ENCODE measurements around the gene FAM168A.

FAM168A gene

DNA sequence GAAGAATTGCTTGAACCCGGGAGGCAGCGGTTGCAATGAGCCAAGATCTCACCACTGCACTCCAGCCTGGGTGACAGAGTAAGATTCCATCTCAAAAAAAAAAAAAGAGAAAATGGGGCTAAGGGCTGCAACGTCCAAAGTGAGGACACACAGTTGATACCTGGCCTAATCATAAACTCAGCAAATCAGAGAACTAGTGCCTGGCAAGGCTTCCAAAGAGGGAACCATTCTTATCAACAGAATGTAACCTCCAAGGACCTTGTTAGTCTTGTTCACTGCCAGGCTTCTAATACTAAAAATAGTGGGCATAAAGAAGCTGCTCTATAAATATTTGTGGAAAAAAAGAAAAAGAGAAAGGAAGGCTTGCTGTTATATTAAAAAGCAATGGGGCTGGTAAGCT, 42.3 kb downstream of the FAM168A start:
- POLR2A ChIA-PET (ENCODE audit: low non-redundant PET) = interaction anchor here (0.6 kb wide), 1 partner anchor 135 kb away, joined by 3 read pairs; no protein-coding TSS in a partner anchor

DNA sequence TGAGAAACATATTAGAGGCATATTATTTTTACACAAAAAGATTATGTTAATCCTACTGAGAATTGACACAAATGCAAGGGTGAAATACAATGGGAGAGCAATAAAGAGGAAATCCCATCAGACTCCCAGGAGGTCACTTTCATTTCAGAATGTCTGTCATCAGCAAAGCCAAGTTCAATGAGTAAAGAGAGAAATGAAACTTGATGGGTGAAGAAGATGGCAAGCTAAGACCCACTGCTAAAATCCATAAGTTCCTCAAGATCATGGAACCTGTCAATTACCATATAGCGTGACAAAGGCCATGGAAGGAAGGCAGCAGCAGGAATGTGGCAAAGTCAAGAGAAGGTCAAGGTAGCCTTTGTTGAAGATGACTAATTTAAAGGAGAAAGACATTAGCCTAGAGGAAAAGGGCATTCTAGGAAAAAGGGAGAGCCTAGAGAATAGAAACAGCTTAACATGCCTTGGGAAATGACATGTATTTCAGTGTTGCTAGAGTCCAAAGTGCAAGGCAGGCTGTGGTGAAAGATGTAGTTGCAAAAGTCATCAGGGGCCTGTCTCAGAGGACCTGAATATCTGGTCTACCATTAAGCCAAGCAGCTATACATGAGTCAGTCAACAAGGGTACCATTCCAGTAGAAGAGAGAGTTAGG, 43.1 kb downstream of the FAM168A start:
- ChIA-PET POLR2A (ENCODE audit: low non-redundant PET) (no interaction called here), CTCF (interaction anchor here (0.6 to 0.7 kb wide), 3 partner anchors 16 to 1370 kb away, joined by 3 read pairs; no protein-coding TSS in a partner anchor)
- TF ChIP-seq, protein P1, sequence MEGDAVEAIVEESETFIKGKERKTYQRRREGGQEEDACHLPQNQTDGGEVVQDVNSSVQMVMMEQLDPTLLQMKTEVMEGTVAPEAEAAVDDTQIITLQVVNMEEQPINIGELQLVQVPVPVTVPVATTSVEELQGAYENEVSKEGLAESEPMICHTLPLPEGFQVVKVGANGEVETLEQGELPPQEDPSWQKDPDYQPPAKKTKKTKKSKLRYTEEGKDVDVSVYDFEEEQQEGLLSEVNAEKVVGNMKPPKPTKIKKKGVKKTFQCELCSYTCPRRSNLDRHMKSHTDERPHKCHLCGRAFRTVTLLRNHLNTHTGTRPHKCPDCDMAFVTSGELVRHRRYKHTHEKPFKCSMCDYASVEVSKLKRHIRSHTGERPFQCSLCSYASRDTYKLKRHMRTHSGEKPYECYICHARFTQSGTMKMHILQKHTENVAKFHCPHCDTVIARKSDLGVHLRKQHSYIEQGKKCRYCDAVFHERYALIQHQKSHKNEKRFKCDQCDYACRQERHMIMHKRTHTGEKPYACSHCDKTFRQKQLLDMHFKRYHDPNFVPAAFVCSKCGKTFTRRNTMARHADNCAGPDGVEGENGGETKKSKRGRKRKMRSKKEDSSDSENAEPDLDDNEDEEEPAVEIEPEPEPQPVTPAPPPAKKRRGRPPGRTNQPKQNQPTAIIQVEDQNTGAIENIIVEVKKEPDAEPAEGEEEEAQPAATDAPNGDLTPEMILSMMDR (conservative IDR thresholded peaks at IDR 0.05; ENCODE audit: low read depth) = no peak
- DNase-seq (ENCODE audit: low spot score) = no peak
- H3K27ac ChIP-seq = no peak overlapping the region

More for the DNA sequence above, 42.3 kb downstream of the FAM168A start:
- TF ChIP-seq, protein P1 (conservative IDR thresholded peaks at IDR 0.05; ENCODE audit: low read depth) = no peak
- CTCF ChIA-PET = no interaction called here
- DNase-seq (ENCODE audit: low spot score) = no peak
- no peak overlapping the region for H3K27ac ChIP-seq

DNA sequence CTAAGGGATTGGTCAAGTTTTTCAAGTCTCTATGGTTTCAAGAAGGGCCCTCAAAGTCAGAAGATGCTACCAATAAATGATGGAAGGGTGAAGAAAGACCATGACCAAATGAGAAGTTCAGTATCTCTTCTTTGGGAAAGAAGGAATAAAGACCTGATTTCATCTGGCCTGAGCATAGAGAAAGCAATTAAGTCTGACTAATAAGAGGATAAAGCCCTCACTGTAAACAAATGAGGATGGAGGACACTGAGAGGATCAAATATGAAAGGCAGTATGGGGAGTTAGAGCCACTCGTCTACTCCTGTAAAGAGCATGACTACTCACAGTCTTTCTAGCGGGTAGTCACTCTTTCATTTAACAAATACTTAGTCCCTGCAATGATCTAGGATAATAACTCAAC, 44.6 kb downstream of the FAM168A start:
- POLR2A ChIA-PET (ENCODE audit: low non-redundant PET) = no interaction called here
- TF ChIP-seq, protein P1 (conservative IDR thresholded peaks at IDR 0.05; ENCODE audit: low read depth) = no peak
- CTCF ChIA-PET = no interaction called here
- no peak overlapping the region for H3K27ac ChIP-seq
- no peak for DNase-seq (ENCODE audit: low spot score)

DNA sequence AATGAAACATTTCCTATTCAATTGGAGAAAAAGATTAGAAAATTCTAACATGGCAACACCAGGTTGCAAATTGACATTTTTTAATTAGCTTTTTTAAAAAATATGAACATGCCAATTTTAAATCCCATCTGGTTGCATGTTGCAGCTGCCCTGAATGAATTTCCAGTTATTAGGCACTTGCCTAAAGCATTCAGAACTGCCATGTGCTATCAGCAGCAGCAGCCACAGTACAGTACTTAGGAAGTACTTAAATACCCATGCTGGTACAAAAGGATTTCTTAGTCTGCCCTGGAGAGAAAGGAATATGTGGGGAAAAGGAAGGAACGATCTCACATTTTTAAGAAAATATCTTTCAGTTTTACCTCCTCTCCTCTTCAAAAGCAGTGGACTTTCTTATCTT, 46.2 kb downstream of the FAM168A start:
- POLR2A ChIA-PET (ENCODE audit: low non-redundant PET) = no interaction called here
- H3K27ac ChIP-seq = no peak overlapping the region
- TF ChIP-seq, protein P1 (conservative IDR thresholded peaks at IDR 0.05; ENCODE audit: low read depth) = no peak
- CTCF ChIA-PET = interaction anchor here (0.8 kb wide), 1 partner anchor 9 kb away, joined by 4 read pairs; no protein-coding TSS in a partner anchor
- DNase-seq (ENCODE audit: low spot score) = no peak

DNA sequence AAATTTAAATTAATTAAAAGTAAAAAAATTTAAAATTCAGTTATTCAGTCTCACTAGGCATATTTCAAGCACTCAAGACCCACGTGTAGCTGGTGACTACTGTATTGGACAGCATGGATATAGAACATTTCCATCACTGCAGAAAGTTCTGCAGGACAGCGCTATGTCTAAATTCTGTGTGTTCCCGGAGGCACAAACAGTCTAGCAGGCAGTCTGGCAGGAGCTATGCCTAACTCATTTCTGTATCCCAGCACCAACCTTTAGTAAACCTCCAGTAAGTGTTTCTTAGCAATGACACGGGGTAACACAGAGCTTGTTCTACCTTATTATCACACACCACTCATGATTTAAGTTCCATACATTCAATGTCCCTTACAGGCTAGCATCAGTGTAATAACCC, 48.5 kb downstream of the FAM168A start:
- POLR2A ChIA-PET (ENCODE audit: low non-redundant PET) = no interaction called here

DNA sequence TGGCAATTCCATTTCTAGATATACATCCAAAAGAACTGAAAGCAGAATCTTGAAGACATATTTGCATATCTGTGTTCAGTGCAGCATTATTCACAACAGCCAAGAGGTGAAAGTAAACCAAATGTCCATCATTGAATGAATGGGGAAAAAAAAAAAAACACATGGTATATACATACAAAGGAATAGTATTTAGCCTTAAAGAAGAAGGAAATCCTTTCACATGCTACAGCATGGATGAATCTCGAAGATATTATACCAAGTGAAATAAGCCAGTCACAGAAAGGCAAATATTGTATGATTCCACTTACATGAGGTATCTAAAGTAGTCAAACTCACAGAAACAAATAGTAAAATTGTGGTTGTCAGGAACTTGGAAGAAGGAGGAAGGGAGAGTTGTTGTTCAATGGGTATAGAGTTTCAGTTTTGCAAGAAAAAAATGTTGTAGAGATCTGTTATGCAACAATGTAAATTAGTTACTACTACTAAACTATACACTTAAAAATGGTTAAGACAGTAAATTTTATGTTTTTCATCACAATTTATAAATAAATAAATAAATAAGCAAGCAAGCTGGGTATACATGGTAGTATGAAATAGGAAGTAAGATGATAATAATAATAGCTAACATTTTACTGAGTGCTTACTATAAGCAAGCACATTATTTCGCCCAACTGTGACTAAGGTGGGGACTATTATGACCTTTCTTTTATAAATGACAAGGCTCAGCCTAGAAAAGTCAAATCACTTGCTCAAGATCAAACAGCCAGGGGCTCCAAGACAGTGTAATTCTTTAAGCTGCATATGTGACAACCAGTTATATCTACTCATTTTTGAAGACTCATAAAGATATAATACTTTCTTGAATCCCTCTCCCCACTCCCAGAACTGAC, 50.0 kb downstream of the FAM168A start:
- CTCF ChIA-PET = interaction anchor here (0.6 to 0.7 kb wide), 3 partner anchors 17 to 200 kb away, joined by 3 to 9 read pairs (median 3); no protein-coding TSS in a partner anchor

More for the DNA sequence above, 48.5 kb downstream of the FAM168A start:
- DNase-seq (ENCODE audit: low spot score) = no peak
- no peak overlapping the region for H3K27ac ChIP-seq
- CTCF ChIA-PET = interaction anchor here (0.6 kb wide), 2 partner anchors 33 to 83 kb away, joined by 3 read pairs; no protein-coding TSS in a partner anchor
- TF ChIP-seq, protein P1 (conservative IDR thresholded peaks at IDR 0.05; ENCODE audit: low read depth) = no peak

More for the DNA sequence above, 50.0 kb downstream of the FAM168A start:
- TF ChIP-seq, protein P1 (conservative IDR thresholded peaks at IDR 0.05; ENCODE audit: low read depth) = no peak
- POLR2A ChIA-PET (ENCODE audit: low non-redundant PET) = no interaction called here
- no peak overlapping the region for H3K27ac ChIP-seq
- no peak for DNase-seq (ENCODE audit: low spot score)
